ENCODE measurements around the gene PPP4R4. TPM values are rescaled to one million over a fixed set of nuclear protein-coding genes. Genes with fewer than 3 reads are reported as not detected.

Gene PPP4R4
- total RNA-seq, 1 experiment from 2014 or later, result 1.1 TPM

DNA sequence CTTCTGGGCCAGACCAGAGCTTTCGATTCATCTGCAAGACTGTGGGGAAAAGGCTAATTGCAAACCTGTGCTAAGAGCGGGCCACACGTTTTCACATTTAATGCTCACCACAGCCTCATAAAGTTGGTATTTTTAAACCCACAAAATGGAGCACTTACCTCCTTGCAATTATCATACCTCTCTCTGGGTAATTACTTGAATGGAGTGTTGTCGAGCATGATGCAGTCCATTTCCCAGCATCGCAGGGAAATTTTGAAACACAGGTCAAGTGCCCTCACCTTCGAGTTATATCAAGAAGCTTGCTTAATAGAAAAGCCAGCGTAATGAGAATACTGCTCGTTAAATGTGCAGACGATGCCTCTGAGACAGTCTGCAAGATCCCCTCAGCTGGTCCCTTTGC, 35.9 kb upstream of the PPP4R4 start:
- TF ChIP-seq, protein P1, sequence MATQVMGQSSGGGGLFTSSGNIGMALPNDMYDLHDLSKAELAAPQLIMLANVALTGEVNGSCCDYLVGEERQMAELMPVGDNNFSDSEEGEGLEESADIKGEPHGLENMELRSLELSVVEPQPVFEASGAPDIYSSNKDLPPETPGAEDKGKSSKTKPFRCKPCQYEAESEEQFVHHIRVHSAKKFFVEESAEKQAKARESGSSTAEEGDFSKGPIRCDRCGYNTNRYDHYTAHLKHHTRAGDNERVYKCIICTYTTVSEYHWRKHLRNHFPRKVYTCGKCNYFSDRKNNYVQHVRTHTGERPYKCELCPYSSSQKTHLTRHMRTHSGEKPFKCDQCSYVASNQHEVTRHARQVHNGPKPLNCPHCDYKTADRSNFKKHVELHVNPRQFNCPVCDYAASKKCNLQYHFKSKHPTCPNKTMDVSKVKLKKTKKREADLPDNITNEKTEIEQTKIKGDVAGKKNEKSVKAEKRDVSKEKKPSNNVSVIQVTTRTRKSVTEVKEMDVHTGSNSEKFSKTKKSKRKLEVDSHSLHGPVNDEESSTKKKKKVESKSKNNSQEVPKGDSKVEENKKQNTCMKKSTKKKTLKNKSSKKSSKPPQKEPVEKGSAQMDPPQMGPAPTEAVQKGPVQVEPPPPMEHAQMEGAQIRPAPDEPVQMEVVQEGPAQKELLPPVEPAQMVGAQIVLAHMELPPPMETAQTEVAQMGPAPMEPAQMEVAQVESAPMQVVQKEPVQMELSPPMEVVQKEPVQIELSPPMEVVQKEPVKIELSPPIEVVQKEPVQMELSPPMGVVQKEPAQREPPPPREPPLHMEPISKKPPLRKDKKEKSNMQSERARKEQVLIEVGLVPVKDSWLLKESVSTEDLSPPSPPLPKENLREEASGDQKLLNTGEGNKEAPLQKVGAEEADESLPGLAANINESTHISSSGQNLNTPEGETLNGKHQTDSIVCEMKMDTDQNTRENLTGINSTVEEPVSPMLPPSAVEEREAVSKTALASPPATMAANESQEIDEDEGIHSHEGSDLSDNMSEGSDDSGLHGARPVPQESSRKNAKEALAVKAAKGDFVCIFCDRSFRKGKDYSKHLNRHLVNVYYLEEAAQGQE (IDR thresholded peaks at IDR 0.05; ENCODE audit: insufficient read depth in 1 of 2, low read depth in 2 of 2, low read length in 1 of 2), result no peak
- no peak for TF ChIP-seq SIN3A (IDR thresholded peaks at IDR 0.05; ENCODE audit: borderline replicate concordance, insufficient read depth, low read depth, low read length)
- TF ChIP-seq TCF7L2 (IDR thresholded peaks at IDR 0.05; ENCODE audit: low read depth, low read length), result no peak
- TF ChIP-seq, protein P2, sequence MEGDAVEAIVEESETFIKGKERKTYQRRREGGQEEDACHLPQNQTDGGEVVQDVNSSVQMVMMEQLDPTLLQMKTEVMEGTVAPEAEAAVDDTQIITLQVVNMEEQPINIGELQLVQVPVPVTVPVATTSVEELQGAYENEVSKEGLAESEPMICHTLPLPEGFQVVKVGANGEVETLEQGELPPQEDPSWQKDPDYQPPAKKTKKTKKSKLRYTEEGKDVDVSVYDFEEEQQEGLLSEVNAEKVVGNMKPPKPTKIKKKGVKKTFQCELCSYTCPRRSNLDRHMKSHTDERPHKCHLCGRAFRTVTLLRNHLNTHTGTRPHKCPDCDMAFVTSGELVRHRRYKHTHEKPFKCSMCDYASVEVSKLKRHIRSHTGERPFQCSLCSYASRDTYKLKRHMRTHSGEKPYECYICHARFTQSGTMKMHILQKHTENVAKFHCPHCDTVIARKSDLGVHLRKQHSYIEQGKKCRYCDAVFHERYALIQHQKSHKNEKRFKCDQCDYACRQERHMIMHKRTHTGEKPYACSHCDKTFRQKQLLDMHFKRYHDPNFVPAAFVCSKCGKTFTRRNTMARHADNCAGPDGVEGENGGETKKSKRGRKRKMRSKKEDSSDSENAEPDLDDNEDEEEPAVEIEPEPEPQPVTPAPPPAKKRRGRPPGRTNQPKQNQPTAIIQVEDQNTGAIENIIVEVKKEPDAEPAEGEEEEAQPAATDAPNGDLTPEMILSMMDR (IDR thresholded peaks at IDR 0.05), result no peak
- no peak for TF ChIP-seq POLR2AphosphoS5 (IDR thresholded peaks at IDR 0.05; ENCODE audit: low read depth, low read length)

DNA sequence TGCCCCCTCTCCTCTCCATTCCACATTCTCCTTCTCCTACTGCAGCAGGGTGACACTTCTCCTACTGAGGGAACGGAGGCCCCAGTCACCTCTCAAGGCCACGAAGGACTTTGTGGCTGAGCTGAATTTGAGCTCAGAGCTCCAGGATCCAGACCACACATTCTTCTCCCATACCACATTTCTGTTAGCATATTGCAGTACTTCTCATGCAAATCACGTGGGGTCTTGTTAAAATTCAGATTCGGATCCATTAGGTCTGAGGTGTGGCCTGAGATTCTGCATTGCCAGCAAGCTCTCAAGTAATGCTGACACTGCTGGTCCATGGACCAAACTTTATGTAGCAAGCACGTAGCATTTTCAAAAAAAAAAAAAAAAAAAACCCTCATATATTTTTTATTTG, 35.1 kb upstream of the PPP4R4 start:
- POLR2A ChIA-PET, result interaction anchor here (0.6 kb wide), 1 partner anchor 92 kb away, joined by 9 read pairs; no protein-coding TSS in a partner anchor

More for the DNA sequence above, 35.9 kb upstream of the PPP4R4 start:
- no peaks in the 10 kb centered on the region for H3K4me1 ChIP-seq (ENCODE audit: control insufficient read depth, insufficient read depth, low read length)
- no peak overlapping the region for H3K27ac ChIP-seq (ENCODE audit: low read length)
- intact Hi-C loops (cut with micrococcal nuclease; ENCODE audit: unreplicated experiment) (loop anchor here (5.0 to 10.0 kb wide), 2 partner anchors 86 to 203 kb away; no protein-coding TSS in a partner anchor), in situ Hi-C loops (cut with HindIII; ENCODE audit: low pct_unique_long_range_greater_than_20kb, low sequenced_read_pairs) (no loop called here)
- no TSS peak for BruUV-seq (replicated peaks)
- ChIA-PET CTCF (interaction anchor here (1.9 kb wide), 1 partner anchor 102 kb away, joined by 7 read pairs; no protein-coding TSS in a partner anchor), POLR2A (no interaction called here)
- H3K27me3 ChIP-seq (ENCODE audit: control insufficient read depth, insufficient read depth, low read length), result no peaks in the 10 kb centered on the region
- no peaks in the 10 kb centered on the region for H3K36me3 ChIP-seq (ENCODE audit: control insufficient read depth, insufficient read depth, low read length)
- ATAC-seq, result no peak
- no peak for DNase-seq (ENCODE audit: low read depth, low spot score)
- no peak overlapping the region for H3K4me3 ChIP-seq (ENCODE audit: low read depth in 2 of 2, low read length in 2 of 2)
- H3K9me3 ChIP-seq (ENCODE audit: control insufficient read depth, insufficient read depth, low read depth, low read length), result no peaks in the 10 kb centered on the region

More for the DNA sequence above, 35.1 kb upstream of the PPP4R4 start:
- CTCF ChIA-PET, result interaction anchor here (1.9 kb wide), 1 partner anchor 103 kb away, joined by 7 read pairs; no protein-coding TSS in a partner anchor
- in situ Hi-C loops (cut with HindIII; ENCODE audit: low pct_unique_long_range_greater_than_20kb, low sequenced_read_pairs), result no loop called here
- Histone ChIP-seq H3K9me3 (ENCODE audit: control insufficient read depth, insufficient read depth, low read depth, low read length) (no peaks in the 10 kb centered on the region), H3K27ac (ENCODE audit: low read length) (no peak overlapping the region), H3K36me3 (ENCODE audit: control insufficient read depth, insufficient read depth, low read length) (no peaks in the 10 kb centered on the region), H3K4me1 (ENCODE audit: control insufficient read depth, insufficient read depth, low read length) (no peaks in the 10 kb centered on the region), H3K27me3 (ENCODE audit: control insufficient read depth, insufficient read depth, low read length) (no peaks in the 10 kb centered on the region), H3K4me3 (ENCODE audit: low read depth in 2 of 2, low read length in 2 of 2) (no peak overlapping the region)
- ATAC-seq, result no peak
- DNase-seq (ENCODE audit: low read depth, low spot score), result no peak
- TF ChIP-seq, protein P2 (IDR thresholded peaks at IDR 0.05), result no peak
- TF ChIP-seq SIN3A (IDR thresholded peaks at IDR 0.05; ENCODE audit: borderline replicate concordance, insufficient read depth, low read depth, low read length) (no peak), POLR2AphosphoS5 (IDR thresholded peaks at IDR 0.05; ENCODE audit: low read depth, low read length) (no peak), TCF7L2 (IDR thresholded peaks at IDR 0.05; ENCODE audit: low read depth, low read length) (no peak)
- TF ChIP-seq, protein P1 (IDR thresholded peaks at IDR 0.05; ENCODE audit: insufficient read depth in 1 of 2, low read depth in 2 of 2, low read length in 1 of 2), result no peak
- intact Hi-C loops (cut with micrococcal nuclease; ENCODE audit: unreplicated experiment), result loop anchor here (5.0 to 10.0 kb wide), 2 partner anchors 87 to 204 kb away; no protein-coding TSS in a partner anchor
- no TSS peak for BruUV-seq (replicated peaks)
